Panc1 (cell line): ENCODE data around the gene PKNOX2. TPM values are rescaled to one million over a fixed set of nuclear protein-coding genes. Genes with fewer than 3 reads are reported as not detected.

Experiments used
- ATAC-seq: fragments of 200-7000 bp; cut with Tn5 transposase; 2 replicates; pipeline ENCODE4 v1.9.1; 2020; ENCODE audit warnings: mild to moderate bottlenecking, moderate library complexity
- BruUV-seq: library from RNA; stranded (reverse); fragments of 400-500 nt; replicated peaks from 2 replicates; lab custom pipeline; 2021; lab: Mats Ljungman, UMichigan
- CTCF ChIA-PET: fragments of 300-600 bp; sonication (Branson Sonifier 250); formaldehyde crosslinking; loops from one replicate; lab custom pipeline; 2022; ENCODE audit warnings: antibody characterized with exemption; lab: Charles Lee
- POLR2A ChIA-PET: fragments of 300-600 bp; sonication (Branson Sonifier 250); formaldehyde crosslinking; loops from one replicate; lab custom pipeline; 2022; ENCODE audit warnings: antibody characterized with exemption; lab: Charles Lee
- DNase-seq: peaks from one replicate; pipeline ENCODE4 v3.0.0-alpha.2; 2010; ENCODE audit warnings: low read depth, low spot score
- H3K27ac ChIP-seq: 2 replicates; pipeline ENCODE4 v1.5.1; 2011; ENCODE audit warnings: mild to moderate bottlenecking, low read length, inconsistent platforms
- H3K27me3 ChIP-seq: fragments of 200-500 bp; sonication (Bioruptor generic); 2 replicates; pipeline ENCODE4 v1.6.0; 2014; ENCODE audit warnings: low read length, inconsistent platforms; ENCODE audit not compliant: control insufficient read depth, insufficient read depth
- H3K36me3 ChIP-seq: fragments of 200-500 bp; sonication (Bioruptor generic); 2 replicates; pipeline ENCODE4 v1.5.1; 2014; ENCODE audit warnings: inconsistent platforms, mild to moderate bottlenecking, low read length, moderate library complexity; ENCODE audit not compliant: control insufficient read depth, insufficient read depth
- H3K4me1 ChIP-seq: 2 replicates; pipeline ENCODE4 v1.5.1; 2011; ENCODE audit warnings: inconsistent platforms, mild to moderate bottlenecking, low read length, moderate library complexity; ENCODE audit not compliant: control insufficient read depth, insufficient read depth
- H3K4me3 ChIP-seq, 2 experiments: 2 replicates each; pipeline ENCODE4 v1.5.1; 2011 to 2012; ENCODE audit warnings: low read depth in 2 of 2, low read length in 2 of 2, mild to moderate bottlenecking in 2 of 2, inconsistent platforms in 1 of 2, moderate library complexity in 1 of 2
- H3K9me3 ChIP-seq: fragments of 200-500 bp; sonication (Bioruptor generic); 2 replicates; pipeline ENCODE4 v1.5.1; 2014; ENCODE audit warnings: low read depth, mild to moderate bottlenecking, inconsistent platforms, low read length, moderate library complexity; ENCODE audit not compliant: control insufficient read depth, insufficient read depth
- CTCF ChIP-seq: fragments of 450-650 bp; IDR thresholded peaks from 2 replicates; pipeline ENCODE4 v1.5.1; 2017; ENCODE audit warnings: mild to moderate bottlenecking
- POLR2AphosphoS5 ChIP-seq: IDR thresholded peaks from 2 replicates; pipeline ENCODE4 v1.6.1; 2012; ENCODE audit warnings: mild to moderate bottlenecking, low read depth, low read length, moderate library complexity
- REST ChIP-seq, 2 experiments: IDR thresholded peaks; 2 replicates each; pipeline ENCODE4 v1.6.1; 2011 to 2012; ENCODE audit warnings: low read depth in 2 of 2, control low read depth in 1 of 2, low read length in 1 of 2, mild to moderate bottlenecking in 1 of 2, moderate library complexity in 1 of 2; ENCODE audit not compliant: insufficient read depth in 1 of 2
- SIN3A ChIP-seq: IDR thresholded peaks from 2 replicates; pipeline ENCODE4 v1.6.1; 2012; ENCODE audit warnings: low read depth, mild to moderate bottlenecking, low read length, moderate library complexity, borderline replicate concordance; ENCODE audit not compliant: insufficient read depth
- TCF7L2 ChIP-seq: IDR thresholded peaks from 2 replicates; pipeline ENCODE4 v1.6.1; 2011; ENCODE audit warnings: mild to moderate bottlenecking, low read depth, low read length, inconsistent platforms
- in situ Hi-C: cut with HindIII; loops from 2 replicates; pipeline ENCODE4 v1.10.0; 2016; ENCODE audit warnings: low sequenced_read_pairs, low pct_unique_long_range_greater_than_20kb
- intact Hi-C: fragments of 100-400 bp; cut with micrococcal nuclease; formaldehyde crosslinking; loops from one replicate; pipeline ENCODE4 v1.10.0; 2022; ENCODE audit not compliant: unreplicated experiment
- total RNA-seq: library from RNA; stranded (reverse); gene quantifications from one replicate; pipeline ENCODE4 v1.2.1, GENCODE V29; 2021; ENCODE audit not compliant: unreplicated experiment

Gene PKNOX2
- total RNA-seq, 1 experiment from 2014 or later = not detected

- H3K4me1 ChIP-seq = no peaks in the 10 kb centered on the region
- no peaks in the 10 kb centered on the region for H3K36me3 ChIP-seq
- POLR2A ChIA-PET = interaction anchor here (0.6 kb wide), 1 partner anchor 491 kb away, joined by 3 read pairs; no protein-coding TSS in a partner anchor
- CTCF ChIA-PET = no interaction called here
- ATAC-seq = no peak
- peaks cover 37% of the 10 kb centered on the region for H3K27me3 ChIP-seq
- TF ChIP-seq REST (IDR thresholded peaks at IDR 0.05; ENCODE audit: insufficient read depth in 1 of 2, low read depth in 2 of 2, low read length in 1 of 2) (no peak), CTCF (no peak), SIN3A (no peak), TCF7L2 (no peak), POLR2AphosphoS5 (no peak)
- no peaks in the 10 kb centered on the region for H3K9me3 ChIP-seq
- BruUV-seq = no TSS peak
- in situ Hi-C loops (no loop called here), intact Hi-C loops (no loop called here)
- H3K4me3 ChIP-seq = no peak overlapping the region
- no peak for DNase-seq
- no peak overlapping the region for H3K27ac ChIP-seq
Observed at GRCh38 chr11:125376117-125376516, 211.6 kb downstream of the PKNOX2 start.

DNA sequence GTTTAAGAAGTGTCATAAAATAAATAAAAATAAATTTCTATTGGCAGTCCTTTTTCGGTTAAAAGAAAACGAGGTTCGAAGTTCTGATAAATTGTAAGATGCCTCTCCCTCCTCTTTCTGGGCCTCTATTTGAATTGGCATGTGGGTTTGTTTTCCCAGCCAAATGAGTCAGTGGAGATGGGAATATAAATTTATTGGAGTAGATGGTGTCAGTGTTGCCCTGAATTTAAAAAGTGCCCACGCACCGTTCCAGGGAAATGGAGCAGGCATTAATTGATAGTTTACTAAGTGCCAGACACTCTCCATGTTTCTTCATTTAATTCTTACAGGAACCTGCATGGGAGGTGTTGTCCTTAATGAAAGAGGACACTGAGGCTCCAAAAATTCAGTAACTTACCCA, 212.3 kb downstream of the PKNOX2 start:
- H3K27me3 ChIP-seq = peaks cover 37% of the 10 kb centered on the region
- in situ Hi-C loops = no loop called here
- no peak overlapping the region for H3K27ac ChIP-seq
- no peak overlapping the region for H3K4me3 ChIP-seq
- CTCF ChIA-PET = no interaction called here
- no TSS peak for BruUV-seq
- POLR2A ChIA-PET = no interaction called here
- no peaks in the 10 kb centered on the region for H3K9me3 ChIP-seq
- intact Hi-C loops = no loop called here
- TF ChIP-seq CTCF = no peak
- TF ChIP-seq TCF7L2 = no peak
- TF ChIP-seq SIN3A = no peak
- TF ChIP-seq POLR2AphosphoS5 = no peak
- no peak for TF ChIP-seq REST (IDR thresholded peaks at IDR 0.05; ENCODE audit: insufficient read depth in 1 of 2, low read depth in 2 of 2, low read length in 1 of 2)
- H3K36me3 ChIP-seq = no peaks in the 10 kb centered on the region
- no peak for ATAC-seq
- H3K4me1 ChIP-seq = no peaks in the 10 kb centered on the region
- DNase-seq = no peak
